WTC11 (cell line): ENCODE data around the gene TRIM2. TPM values are rescaled to one million over a fixed set of nuclear protein-coding genes. Genes with fewer than 3 reads are reported as not detected.
A peak's percentile ranks its signal among the peaks of the same experiment; 100 is the strongest.

ENCODE experiments used
- ATAC-seq: fragments of 200-7000 bp; cut with Tn5 transposase; 2 replicates; pipeline ENCODE4 v1.10.0; 2021; ENCODE audit warnings: mild to moderate bottlenecking, moderate library complexity
- CTCF ChIA-PET: fragments of 300-600 bp; sonication (Branson Sonifier 250); formaldehyde crosslinking; loops from one replicate; lab custom pipeline; 2021; ENCODE audit warnings: antibody characterized with exemption; lab: Charles Lee
- POLR2A ChIA-PET: fragments of 350-600 bp; sonication (Branson Sonifier 250); formaldehyde crosslinking; loops from one replicate; lab custom pipeline; 2021; ENCODE audit warnings: antibody characterized with exemption; lab: Charles Lee
- DNase-seq: peaks from one replicate; pipeline ENCODE4 v3.0.0; 2021; ENCODE audit warnings: low spot score
- H3K27ac Mint-ChIP-seq: 2 replicates; pipeline ENCODE4 v1.8.0; 2021; ENCODE audit warnings: mixed read lengths
- H3K27me3 Mint-ChIP-seq: 2 replicates; pipeline ENCODE4 v1.8.0; 2021; ENCODE audit warnings: low read depth, mild to moderate bottlenecking, moderate library complexity, mixed read lengths
- H3K36me3 Mint-ChIP-seq: 2 replicates; pipeline ENCODE4 v1.8.0; 2021; ENCODE audit warnings: mixed read lengths
- H3K4me1 Mint-ChIP-seq: 2 replicates; pipeline ENCODE4 v1.8.0; 2022; ENCODE audit warnings: mixed read lengths
- H3K4me3 Mint-ChIP-seq: 2 replicates; pipeline ENCODE4 v1.8.0; 2021; ENCODE audit warnings: mild to moderate bottlenecking, moderate library complexity, mixed read lengths
- H3K9me3 Mint-ChIP-seq: 2 replicates; pipeline ENCODE4 v1.8.0; 2021; ENCODE audit warnings: mixed read lengths
- ATF6 ChIP-seq: sonication (generic); formaldehyde crosslinking; IDR thresholded peaks from 2 replicates; pipeline ENCODE4 v1.8.1; 2023; ENCODE audit warnings: mild to moderate bottlenecking, missing genetic modification reagents
- E2F5 ChIP-seq: sonication (generic); formaldehyde crosslinking; IDR thresholded peaks from 2 replicates; pipeline ENCODE4 v1.8.1; 2022; ENCODE audit warnings: mild to moderate bottlenecking, moderate library complexity, missing genetic modification reagents
- ERG ChIP-seq: fragments of 250-450 bp; sonication (Bioruptor Pico); IDR thresholded peaks from 2 replicates; pipeline ENCODE4 v1.8.0; 2021; ENCODE audit warnings: mild to moderate bottlenecking
- FOXP1 ChIP-seq: sonication (generic); formaldehyde crosslinking; IDR thresholded peaks from 2 replicates; pipeline ENCODE4 v1.8.0; 2022; ENCODE audit warnings: missing genetic modification reagents, mild to moderate bottlenecking, moderate library complexity, borderline replicate concordance
- HMGXB4 ChIP-seq: sonication (generic); formaldehyde crosslinking; IDR thresholded peaks from 2 replicates; pipeline ENCODE4 v1.8.1; 2023; ENCODE audit warnings: mild to moderate bottlenecking, moderate library complexity, missing genetic modification reagents
- PRDM15 ChIP-seq: sonication (generic); formaldehyde crosslinking; IDR thresholded peaks from 2 replicates; pipeline ENCODE4 v1.8.0; 2022; ENCODE audit warnings: missing genetic modification reagents
- SP1 ChIP-seq: sonication (generic); formaldehyde crosslinking; conservative IDR thresholded peaks from 2 replicates; pipeline ENCODE4 v1.8.1; 2022; ENCODE audit warnings: missing genetic modification reagents
- TP53 ChIP-seq: sonication (generic); formaldehyde crosslinking; IDR thresholded peaks from 2 replicates; pipeline ENCODE4 v1.8.1; 2023; ENCODE audit warnings: mild to moderate bottlenecking, missing genetic modification reagents
- USF1 ChIP-seq: sonication (generic); formaldehyde crosslinking; IDR thresholded peaks from 2 replicates; pipeline ENCODE4 v1.8.0; 2022; ENCODE audit warnings: mild to moderate bottlenecking, missing genetic modification reagents
- ZNF219 ChIP-seq: sonication (generic); formaldehyde crosslinking; IDR thresholded peaks from 2 replicates; pipeline ENCODE4 v1.8.0; 2023; ENCODE audit warnings: missing genetic modification reagents, mild to moderate bottlenecking, borderline replicate concordance
- ZNF396 ChIP-seq: fragments of 250-450 bp; sonication (Bioruptor Pico); IDR thresholded peaks from 2 replicates; pipeline ENCODE4 v1.8.0; 2021; ENCODE audit warnings: mild to moderate bottlenecking, moderate library complexity, borderline replicate concordance
- ZNF532 ChIP-seq: fragments of 250-450 bp; sonication (Bioruptor Pico); IDR thresholded peaks from 2 replicates; pipeline ENCODE4 v1.9.0; 2021; ENCODE audit warnings: mild to moderate bottlenecking, borderline replicate concordance
- total RNA-seq: library from RNA; stranded (reverse); gene quantifications from 3 replicates; pipeline ENCODE4 v1.2.3, GENCODE V29; 2021

TRIM2 gene
- total RNA-seq, 1 experiment from 2014 or later, result 54.5 TPM

- ATAC-seq (peak; percentile 78), DNase-seq (peak; percentile 18)
- Mint-ChIP-seq H3K9me3 (peaks cover 45% of the 10 kb centered on the region), H3K27me3 (no peaks in the 10 kb centered on the region; the same call in 1 of the 2 replicates), H3K4me1 (peaks cover 28% of the 10 kb centered on the region), H3K36me3 (peaks cover 74% of the 10 kb centered on the region), H3K27ac (no peak overlapping the region), H3K4me3 (no peak overlapping the region)
- ChIA-PET POLR2A (no interaction called here), CTCF (interaction anchor here (0.5 to 2.1 kb wide), 4 partner anchors 11 to 91 kb away, joined by 3 to 10 read pairs (median 3); partner anchors contain the start of gene TRIM2)
- TF ChIP-seq USF1 (CRISPR knock-in tag), result no peak
- TF ChIP-seq TP53 (CRISPR knock-in tag), result no peak
Measured at GRCh38 chr4:153295131-153295755, 91.0 kb downstream of the TRIM2 start.

- ATAC-seq (peak; percentile 63), DNase-seq (peak; percentile 17)
- ChIA-PET CTCF (interaction anchor here (2.1 to 2.3 kb wide), 2 partner anchors 64 to 153 kb away, joined by 6 to 10 read pairs; no protein-coding TSS in a partner anchor), POLR2A (no interaction called here)
- Mint-ChIP-seq H3K36me3 (peaks cover 79% of the 10 kb centered on the region), H3K9me3 (peaks cover 48% of the 10 kb centered on the region), H3K4me3 (no peak overlapping the region), H3K27me3 (no peaks in the 10 kb centered on the region; the same call in 1 of the 2 replicates), H3K27ac (peak overlapping the region; percentile 72), H3K4me1 (peaks cover 28% of the 10 kb centered on the region)
- TF ChIP-seq SP1 (CRISPR knock-in tag) (no peak), ATF6 (no peak), ZNF219 (CRISPR knock-in tag) (no peak), ZNF396 (CRISPR knock-in tag) (no peak), ERG (CRISPR knock-in tag) (no peak), FOXP1 (no peak)
Measured at GRCh38 chr4:153296040-153296823, 92.0 kb downstream of the TRIM2 start.

- H3K27me3 Mint-ChIP-seq, result no peaks in the 10 kb centered on the region; the same call in 1 of the 2 replicates
- no peak overlapping the region for H3K27ac Mint-ChIP-seq
- no peak for ATAC-seq
- H3K9me3 Mint-ChIP-seq, result peaks cover 51% of the 10 kb centered on the region
- POLR2A ChIA-PET, result no interaction called here
- peaks cover 84% of the 10 kb centered on the region for H3K36me3 Mint-ChIP-seq
- CTCF ChIA-PET, result interaction anchor here (0.7 to 2.3 kb wide), 2 partner anchors 50 to 154 kb away, joined by 4 to 6 read pairs; no protein-coding TSS in a partner anchor
- no peak overlapping the region for H3K4me3 Mint-ChIP-seq
- peaks cover 28% of the 10 kb centered on the region for H3K4me1 Mint-ChIP-seq
- DNase-seq, result no peak
- TF ChIP-seq PRDM15 (CRISPR knock-in tag) (no peak), HMGXB4 (no peak), ZNF532 (CRISPR knock-in tag) (no peak), E2F5 (CRISPR knock-in tag) (no peak)
Measured at GRCh38 chr4:153297116-153297515, 92.9 kb downstream of the TRIM2 start.
